HFFc6 (cell line): ENCODE results near the gene TAF11L4. TPM values are rescaled to one million over a fixed set of nuclear protein-coding genes. Genes with fewer than 3 reads are reported as not detected.
"Not testable (repeated sequence)": the region's sequence is repeated elsewhere in the genome, so short reads cannot be mapped to it uniquely, and the experiment has no call there.

Source experiments
- DNase-seq: peaks from one replicate; pipeline ENCODE4 v3.0.0-alpha.2; 2018
- H3K27ac Mint-ChIP-seq: 2 replicates; pipeline ENCODE4 v1.8.0; 2020; ENCODE audit warnings: mild to moderate bottlenecking, mixed read lengths
- H3K27me3 Mint-ChIP-seq: 2 replicates; pipeline ENCODE4 v1.8.0; 2021; ENCODE audit warnings: mild to moderate bottlenecking, moderate library complexity, mixed read lengths; ENCODE audit not compliant: insufficient read depth
- H3K36me3 Mint-ChIP-seq: 2 replicates; pipeline ENCODE4 v1.8.0; 2021; ENCODE audit warnings: low read depth, mixed read lengths
- H3K4me1 Mint-ChIP-seq: 2 replicates; pipeline ENCODE4 v1.8.0; 2020; ENCODE audit warnings: low read depth, mixed read lengths
- H3K4me3 Mint-ChIP-seq: 2 replicates; pipeline ENCODE4 v1.8.0; 2020; ENCODE audit warnings: mild to moderate bottlenecking, moderate library complexity, mixed read lengths
- H3K9me3 Mint-ChIP-seq: 2 replicates; pipeline ENCODE4 v1.8.0; 2020; ENCODE audit warnings: mild to moderate bottlenecking, mixed read lengths
- CTCF ChIP-seq: fragments of 200-600 bp; sonication (generic); IDR thresholded peaks from 2 replicates; pipeline ENCODE4 v1.5.0; 2021; ENCODE audit warnings: antibody characterized with exemption, mild to moderate bottlenecking
- total RNA-seq, 6 experiments: library from RNA; stranded (reverse); fragmentation: NEBNext Ultra II Directional; extraction: Animal tissue kit (Norgen Biotek cat#: 25700); gene quantifications; 2 replicates in 1 of 6; 3 replicates in 5 of 6; pipeline ENCODE4 v1.2.3, GENCODE V29; 2021

TAF11L4 gene
- total RNA-seq, 6 experiments from 2014 or later, result not detected

DNA sequence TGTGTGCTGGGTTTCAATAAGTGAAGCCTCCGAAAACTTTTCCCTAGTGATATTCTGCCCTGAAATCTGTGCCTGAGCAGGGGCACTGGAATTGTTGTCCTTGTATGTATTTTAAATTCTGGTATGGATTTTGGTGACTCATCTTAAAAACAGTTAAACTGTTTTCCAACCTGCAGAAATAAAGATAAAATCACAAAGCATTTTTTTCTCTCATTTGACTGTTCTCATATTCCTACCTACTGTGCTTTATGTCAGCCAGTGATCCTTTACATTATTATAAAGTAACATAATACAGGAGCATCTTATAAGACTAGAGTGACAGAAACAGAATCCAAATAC, 34.5 kb upstream of the TAF11L4 start:
- Mint-ChIP-seq H3K27ac (no peak overlapping the region), H3K36me3 (no peaks in the 10 kb centered on the region)
- no peak for TF ChIP-seq CTCF

GRCh38 chr5:17491257-17491656, 30.3 kb upstream of the TAF11L4 start:
- not testable (repeated sequence) for H3K36me3 Mint-ChIP-seq, DNase-seq, H3K27ac Mint-ChIP-seq, H3K9me3 Mint-ChIP-seq, H3K4me1 Mint-ChIP-seq, H3K4me3 Mint-ChIP-seq
- H3K27me3 Mint-ChIP-seq, result peaks cover 17% of the 10 kb centered on the region

More for the DNA sequence above, 34.5 kb upstream of the TAF11L4 start:
- H3K4me3 Mint-ChIP-seq, result no peak overlapping the region
- H3K27me3 Mint-ChIP-seq, result peaks cover 13% of the 10 kb centered on the region
- H3K9me3 Mint-ChIP-seq, result no peaks in the 10 kb centered on the region
- no peak for DNase-seq
- no peaks in the 10 kb centered on the region for H3K4me1 Mint-ChIP-seq

DNA sequence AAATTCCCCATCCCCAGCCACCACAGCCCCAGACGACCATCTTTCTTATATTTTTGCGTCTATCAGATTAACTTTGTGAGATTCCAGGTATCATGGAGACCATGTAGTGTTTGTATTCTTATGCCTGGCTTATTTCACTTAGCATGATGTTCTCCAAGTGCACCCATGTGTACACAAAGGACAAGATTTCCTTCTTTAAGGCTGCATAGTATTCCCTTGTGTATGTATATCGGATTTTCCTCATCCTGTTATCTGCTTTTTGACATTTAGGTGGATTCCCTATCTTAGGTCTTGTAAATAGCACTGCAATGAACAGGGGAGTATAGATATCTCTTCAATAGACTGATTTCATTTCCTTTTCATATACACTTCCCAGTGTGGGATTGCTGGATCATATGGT, 28.8 kb upstream of the TAF11L4 start:
- peaks cover 18% of the 10 kb centered on the region for H3K27me3 Mint-ChIP-seq
- no peak overlapping the region for H3K27ac Mint-ChIP-seq
- no peak overlapping the region for H3K4me3 Mint-ChIP-seq
- H3K9me3 Mint-ChIP-seq, result no peaks in the 10 kb centered on the region
- no peaks in the 10 kb centered on the region for H3K36me3 Mint-ChIP-seq
- no peak for DNase-seq
- no peak for TF ChIP-seq CTCF
- no peaks in the 10 kb centered on the region for H3K4me1 Mint-ChIP-seq

DNA sequence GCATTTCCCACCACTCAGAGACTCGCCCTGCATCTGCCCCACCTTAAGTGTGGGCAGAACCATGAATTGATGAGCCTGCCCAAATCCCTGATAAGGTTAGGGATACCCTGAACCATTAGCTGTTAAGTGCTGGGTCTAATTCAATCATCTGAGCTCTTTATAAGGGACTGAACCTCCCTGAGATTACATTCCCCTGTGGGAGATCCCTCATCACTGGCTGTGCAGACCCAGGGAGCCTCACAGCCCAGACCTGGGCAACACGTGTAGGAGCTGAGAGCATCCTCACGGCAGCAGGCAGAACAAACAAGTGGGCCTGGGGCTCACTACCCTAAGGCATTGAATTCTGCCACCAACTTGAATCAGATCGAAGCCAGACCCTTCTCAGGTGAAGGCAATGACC, 24.2 kb upstream of the TAF11L4 start:
- Mint-ChIP-seq H3K4me3 (no peak overlapping the region), H3K9me3 (no peaks in the 10 kb centered on the region), H3K36me3 (no peaks in the 10 kb centered on the region), H3K27me3 (peaks cover 16% of the 10 kb centered on the region), H3K4me1 (no peaks in the 10 kb centered on the region), H3K27ac (no peak overlapping the region)
- no peak for TF ChIP-seq CTCF
- no peak for DNase-seq

- peaks cover 16% of the 10 kb centered on the region for H3K27me3 Mint-ChIP-seq
- H3K9me3 Mint-ChIP-seq, result not testable (repeated sequence)
These were observed 23.7 kb upstream of the TAF11L4 start, which contains the start of gene TAF11L2 for GRCh38 chr5:17497931-17498330. TAF11L2 (plus strand) TSS chr5:17498231.

DNA sequence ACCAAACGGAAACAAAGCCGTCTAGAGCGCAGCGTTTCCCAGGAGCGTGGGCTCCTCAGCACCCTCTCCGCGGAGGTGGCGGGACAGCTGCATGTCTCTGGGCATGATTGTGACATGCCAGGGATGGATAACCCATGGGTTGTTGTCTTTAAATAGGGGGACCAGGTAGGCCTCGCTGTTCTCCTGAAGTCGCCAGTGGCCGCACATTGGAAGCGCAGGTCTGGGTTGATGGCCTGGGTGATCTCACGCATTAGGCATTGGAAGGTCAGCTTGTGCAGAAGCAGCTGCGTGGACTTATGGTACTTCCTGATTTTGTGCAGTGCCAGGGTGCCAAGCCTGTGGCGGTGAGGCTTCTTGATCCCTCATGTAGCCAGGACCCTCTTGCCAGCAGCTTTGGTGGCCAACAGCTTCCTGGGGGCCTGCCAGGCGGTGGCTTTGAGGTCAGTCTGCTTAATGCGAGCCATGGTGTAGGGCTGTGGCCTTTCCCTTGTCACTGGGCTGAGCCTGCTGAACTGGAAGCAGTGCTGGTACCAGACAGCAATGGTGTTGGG, 9.8 kb upstream of the TAF11L4 start:
- Mint-ChIP-seq H3K27me3 (peaks cover 8% of the 10 kb centered on the region), H3K4me1 (no peaks in the 10 kb centered on the region), H3K27ac (no peak overlapping the region), H3K9me3 (no peaks in the 10 kb centered on the region), H3K36me3 (no peaks in the 10 kb centered on the region), H3K4me3 (no peak overlapping the region)
- DNase-seq, result no peak
- TF ChIP-seq CTCF, result no peak

More at GRCh38 chr5:17497931-17498330, 23.7 kb upstream of the TAF11L4 start, which contains the start of gene TAF11L2:
- not testable (repeated sequence) for H3K27ac Mint-ChIP-seq, H3K36me3 Mint-ChIP-seq, H3K4me3 Mint-ChIP-seq, DNase-seq, H3K4me1 Mint-ChIP-seq

DNA sequence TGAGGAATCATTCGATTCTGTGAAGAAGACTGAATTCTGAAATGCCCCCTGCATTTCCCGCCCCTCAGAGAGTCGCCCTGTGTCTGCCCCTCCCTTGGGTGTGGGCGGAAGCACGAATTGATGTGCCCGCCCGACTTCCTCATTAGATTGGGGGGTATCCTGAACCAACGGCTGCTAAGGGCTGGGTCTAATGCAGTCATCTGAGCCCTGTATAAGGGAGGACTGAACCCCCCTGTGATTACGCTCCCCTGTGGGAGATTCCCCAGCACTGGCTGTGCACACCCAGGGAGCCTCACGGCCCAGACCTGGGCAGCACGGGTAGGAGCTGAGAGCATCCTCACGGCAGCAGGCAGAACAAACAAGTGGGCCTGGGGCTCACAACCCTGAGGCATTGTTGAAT, 4.1 kb upstream of the TAF11L4 start:
- H3K27me3 Mint-ChIP-seq, H3K36me3 Mint-ChIP-seq, H3K27ac Mint-ChIP-seq, H3K4me1 Mint-ChIP-seq, DNase-seq, H3K9me3 Mint-ChIP-seq, H3K4me3 Mint-ChIP-seq: not testable (repeated sequence)

DNA sequence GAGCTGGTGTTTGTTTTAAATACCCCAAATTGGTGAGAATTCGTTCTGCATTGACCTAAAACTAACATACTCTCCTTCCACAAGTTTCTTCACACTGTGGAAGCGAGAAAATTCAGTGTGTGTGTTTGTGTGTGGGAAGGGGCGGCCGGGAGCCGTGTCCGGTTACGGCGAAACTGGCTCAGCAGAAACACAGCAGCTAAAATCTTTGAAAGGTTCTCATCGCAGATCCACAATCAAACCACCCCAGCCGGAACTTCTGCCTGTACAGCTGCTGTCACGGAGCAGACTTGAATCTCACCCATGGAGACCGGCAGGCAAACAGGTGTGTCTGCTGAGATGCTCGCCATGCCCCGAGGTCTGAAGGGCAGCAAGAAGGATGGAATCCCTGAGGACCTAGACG, 3.5 kb upstream of the TAF11L4 start, which contains the start of gene TAF11L3:
Gene TAF11L3 (plus strand): TSS at position 301 of the 400 bp plus-strand sequence.
- H3K9me3 Mint-ChIP-seq, H3K27me3 Mint-ChIP-seq, H3K36me3 Mint-ChIP-seq, H3K4me3 Mint-ChIP-seq, DNase-seq, H3K4me1 Mint-ChIP-seq, H3K27ac Mint-ChIP-seq: not testable (repeated sequence)

DNA sequence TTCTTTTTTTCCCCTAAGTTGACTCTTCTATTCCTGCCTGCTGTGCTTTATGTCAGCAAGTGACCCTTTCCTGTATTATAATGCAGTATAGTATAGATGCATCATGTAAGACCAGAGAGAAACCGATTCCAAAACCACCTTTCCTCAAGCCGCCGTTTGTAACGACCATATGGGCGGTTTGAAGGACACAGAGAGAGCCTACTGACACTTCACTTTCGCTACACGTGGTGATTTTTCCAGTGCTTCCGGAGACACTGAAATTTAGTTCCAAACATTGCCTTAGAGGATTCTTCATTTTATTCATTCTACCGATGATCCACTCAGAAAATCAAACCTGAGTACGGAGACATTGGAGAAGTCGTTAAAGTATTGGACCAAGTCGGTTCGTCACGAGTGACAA, 2.1 kb upstream of the TAF11L4 start:
- DNase-seq, H3K9me3 Mint-ChIP-seq, H3K4me1 Mint-ChIP-seq, H3K4me3 Mint-ChIP-seq, H3K36me3 Mint-ChIP-seq, H3K27me3 Mint-ChIP-seq, H3K27ac Mint-ChIP-seq: not testable (repeated sequence)

GRCh38 chr5:17524935-17525334, 3.3 kb downstream of the TAF11L4 start, which contains the start of gene TAF11L5:
TAF11L5 (plus strand) TSS chr5:17525235.
- not testable (repeated sequence) for H3K9me3 Mint-ChIP-seq, H3K27ac Mint-ChIP-seq, H3K4me1 Mint-ChIP-seq, H3K36me3 Mint-ChIP-seq, H3K4me3 Mint-ChIP-seq, H3K27me3 Mint-ChIP-seq, DNase-seq
